Lower leg skin (tissue), 4 donors: ENCODE data around the gene SARNP. TPM values are rescaled to one million over a fixed set of nuclear protein-coding genes. Genes with fewer than 3 reads are reported as not detected.

Experiments
- DNase-seq, 2 donors: peaks; one replicate each; pipeline ENCODE4 v3.0.0-alpha.2; 2019; ENCODE audit warnings: low spot score in 2 of 2
- H3K4me3 ChIP-seq: fragments of 200-600 bp; sonication (generic); 2 replicates; pipeline ENCODE4 v1.5.1; 2017; ENCODE audit warnings: mild to moderate bottlenecking, low read depth; ENCODE audit not compliant: poor library complexity, severe bottlenecking
- CTCF ChIP-seq, 3 donors: fragments of 450-650 bp; IDR thresholded peaks; one replicate each; pipeline ENCODE4 v1.5.1; 2016; ENCODE audit warnings: antibody characterized with exemption in 3 of 3, mild to moderate bottlenecking in 3 of 3, moderate library complexity in 2 of 3
- POLR2A ChIP-seq, 2 donors: fragments of 450-650 bp; IDR thresholded peaks; one replicate each; pipeline ENCODE4 v1.6.1; 2016 to 2017; ENCODE audit warnings: antibody characterized with exemption in 2 of 2, mild to moderate bottlenecking in 1 of 2, moderate library complexity in 1 of 2
- WGBS, 2 donors: methylation state at CpG; one replicate each; pipeline ENCODE4 v1.1.5; 2018; 5-methylcytosine and 5-hydroxymethylcytosine counted together
- intact Hi-C: fragments of 100-400 bp; cut with DNase I; formaldehyde crosslinking; loops from one replicate; pipeline ENCODE4 v1.15.0; 2023; ENCODE audit warnings: low total_unique reads
- total RNA-seq, 4 donors: library from RNA; depleted of rRNA; stranded (reverse); fragments of >200 nt; gene quantifications; one replicate each; pipeline ENCODE4 v1.1.0, GENCODE V29; 2016

The SARNP gene
- total RNA-seq, 4 donors from 2014 or later = 36.8 to 62.1 (median 59.6) TPM

DNA sequence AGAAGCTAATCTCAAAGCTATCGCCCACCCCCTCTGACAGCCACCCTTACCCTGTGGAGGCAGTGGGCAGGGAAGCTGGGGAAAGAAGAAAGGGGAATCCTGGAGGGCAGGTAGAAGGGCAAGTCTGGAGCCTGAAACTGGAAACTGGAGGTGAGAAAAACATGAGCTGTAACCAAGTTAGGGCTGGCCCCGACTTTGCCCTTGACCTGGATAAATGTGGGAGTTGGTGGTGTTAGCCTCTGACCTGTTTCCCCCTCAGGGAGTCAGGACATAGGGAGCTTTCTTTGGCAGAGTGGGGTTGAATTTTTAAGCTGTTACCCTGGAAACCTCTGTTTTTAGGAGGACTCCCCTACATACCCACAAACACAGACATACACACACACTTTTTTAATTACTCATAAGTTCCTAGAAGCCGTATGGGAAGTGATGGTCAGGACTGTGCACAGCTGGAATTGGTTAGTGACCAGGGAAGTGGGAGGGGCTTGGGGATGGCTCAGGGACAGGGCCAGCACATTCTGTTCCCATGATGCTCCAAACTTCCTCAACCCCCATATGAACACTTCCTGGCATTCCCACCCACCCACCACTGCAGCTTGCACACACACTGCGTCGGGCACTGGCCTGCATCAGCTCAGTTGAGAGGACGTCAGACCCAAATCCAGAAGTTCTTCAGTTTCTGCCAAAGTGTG is 30.2 kb upstream of the SARNP start:
- intact Hi-C loops = no loop called here
- WGBS, 2 donors = 31 to 42% methylated on average over 6 of the region's 6 CpGs
- no peak overlapping the region for H3K4me3 ChIP-seq
- peak; percentile 93 to 97 for DNase-seq
- TF ChIP-seq POLR2A (IDR thresholded peaks at IDR 0.05) = no peak
- no peak for TF ChIP-seq CTCF (IDR thresholded peaks at IDR 0.05)

GRCh38 chr12:55847033-55847432 is 29.5 kb upstream of the SARNP start:
- peak in 1 of 2 donors; percentile 90 for DNase-seq
- no peak overlapping the region for H3K4me3 ChIP-seq
- TF ChIP-seq CTCF (IDR thresholded peaks at IDR 0.05) (no peak), POLR2A (IDR thresholded peaks at IDR 0.05) (no peak)
- intact Hi-C loops = no loop called here
- whole genome bisulfite sequencing, 2 donors = 38 to 45% methylated on average over 3 of the region's 3 CpGs

- WGBS, 2 donors = 77 to 78% methylated on average over 7 of the region's 7 CpGs
- intact Hi-C loops = no loop called here
- H3K4me3 ChIP-seq = no peak overlapping the region
- TF ChIP-seq POLR2A (IDR thresholded peaks at IDR 0.05) = no peak
- TF ChIP-seq CTCF (IDR thresholded peaks at IDR 0.05) = no peak
- no peak for DNase-seq
These were observed 28.4 kb upstream of the SARNP start for GRCh38 chr12:55845785-55846496.

GRCh38 chr12:55845361-55845760 is 27.8 kb upstream of the SARNP start:
- no peak for TF ChIP-seq POLR2A (IDR thresholded peaks at IDR 0.05)
- no peak for TF ChIP-seq CTCF (IDR thresholded peaks at IDR 0.05)
- no peak for DNase-seq
- no peak overlapping the region for H3K4me3 ChIP-seq
- WGBS, 2 donors = 76 to 80% methylated on average over 5 of the region's 5 CpGs
- intact Hi-C loops = no loop called here

DNA sequence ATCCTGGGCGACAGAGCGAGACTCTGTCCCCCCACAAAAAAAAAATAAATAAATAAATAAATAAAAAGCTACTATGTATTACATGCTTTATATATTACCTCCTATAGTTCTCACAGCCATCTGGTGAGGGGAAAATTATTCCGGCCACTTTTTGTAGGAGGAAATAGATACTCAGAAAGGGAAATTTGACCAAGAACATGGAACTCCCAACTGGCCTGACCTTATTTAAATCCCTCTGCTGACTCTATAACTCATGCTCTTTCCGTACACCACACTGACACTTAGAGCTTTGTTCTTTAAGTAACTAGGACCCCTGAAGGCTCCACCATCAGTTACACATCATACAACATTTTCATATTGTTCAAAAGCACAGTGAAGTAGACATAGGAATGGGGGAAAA is 27.4 kb upstream of the SARNP start:
- no peak overlapping the region for H3K4me3 ChIP-seq
- no peak for TF ChIP-seq POLR2A (IDR thresholded peaks at IDR 0.05)
- WGBS, 2 donors = 85 to 92% methylated on average over 4 of the region's 4 CpGs
- no peak for DNase-seq
- intact Hi-C loops = no loop called here

GRCh38 chr12:55843431-55843830 is 25.9 kb upstream of the SARNP start:
- intact Hi-C loops = no loop called here
- no peak overlapping the region for H3K4me3 ChIP-seq
- DNase-seq = no peak
- TF ChIP-seq POLR2A (IDR thresholded peaks at IDR 0.05) (no peak), CTCF (IDR thresholded peaks at IDR 0.05) (no peak)
- WGBS, 2 donors = 93 to 94% methylated on average over 4 of the region's 4 CpGs
